ENCODE measurements around the gene RPL13. TPM values are rescaled to one million over a fixed set of nuclear protein-coding genes. Genes with fewer than 3 reads are reported as not detected.

Gene RPL13
- total and polyA plus RNA-seq, 9 of the 15 experiments (the other 6 are each of a cell fraction or from before 2014, with no cell fraction given) = 227 to 6,042 (median 1,633) TPM

DNA sequence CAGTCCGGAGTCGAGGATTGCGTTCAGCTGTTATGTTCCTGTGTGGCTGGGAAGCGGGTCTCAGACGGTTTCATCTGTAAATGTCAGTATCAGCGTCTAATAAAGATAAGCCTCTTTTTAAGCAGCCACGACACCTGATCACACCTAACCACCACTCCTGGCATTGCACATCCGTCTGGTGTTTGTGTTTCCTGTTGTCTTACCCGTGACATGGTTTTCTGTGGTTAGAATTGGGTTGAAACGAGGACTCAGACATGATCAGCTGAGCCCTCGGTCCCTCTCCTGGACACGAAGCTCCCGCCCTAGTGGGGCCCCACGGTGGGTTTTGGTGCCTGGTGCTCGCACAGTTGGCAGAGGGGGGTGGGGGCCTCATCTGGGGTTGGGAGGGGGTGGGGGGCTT is 33.4 kb downstream of the RPL13 start:
- no peak for DNase-seq (ENCODE audit: extremely low read depth in 1 of 4, low spot score in 3 of 4)
- ATAC-seq = no peak
- Histone ChIP-seq H3K9me1 (ENCODE audit: control insufficient read depth, insufficient read depth, low read length) (no peaks in the 10 kb centered on the region), H3K79me2 (ENCODE audit: control insufficient read depth, insufficient read depth, low read length) (no peaks in the 10 kb centered on the region), H2AFZ (ENCODE audit: low read depth, low read length) (no peak overlapping the region), H4K20me1 (replicated peaks; ENCODE audit: control insufficient read depth, insufficient read depth, low read length) (no peaks in the 10 kb centered on the region), H3K27me3 (ENCODE audit: control insufficient read depth in 2 of 2, insufficient read depth in 2 of 2, low read length in 2 of 2) (no peaks in the 10 kb centered on the region), H3K4me2 (ENCODE audit: insufficient read depth, low read length) (no peak overlapping the region), H3K9me3 (replicated peaks; ENCODE audit: control insufficient read depth, insufficient read depth, low read depth, low read length) (0 out of 2 replicates have a peak, but pooled peaks cover 1% of the 10 kb centered on the region), H3K4me3 (no peak overlapping the region), H3K36me3 (ENCODE audit: control insufficient read depth, insufficient read depth, low read length) (peaks cover 48% of the 10 kb centered on the region; the same call in 2 of the 3 replicates), H3K9ac (ENCODE audit: insufficient read depth in 1 of 2, low read depth in 2 of 2, low read length in 2 of 2) (no peak overlapping the region), H3K4me1 (replicated peaks in 1 of 2; ENCODE audit: control insufficient read depth in 2 of 2, insufficient read depth in 2 of 2, low read length in 2 of 2) (peaks cover 0 to 42% of the 10 kb centered on the region in 2 experiments; a peak in 2 of 5 replicates), H3K27ac (ENCODE audit: extremely low read depth, low read depth, low read length) (no peak overlapping the region)
- in situ Hi-C loops (cut with MboI) (loop anchor here (10.0 kb wide), 1 partner anchor 271 kb away; no protein-coding TSS in a partner anchor), intact Hi-C loops (cut with micrococcal nuclease) (no loop called here)
- WGBS (ENCODE audit: insufficient coverage, low coverage, missing lambda C conversion rate) = 91% methylated on average over 15 of the region's 15 CpGs
- ChIA-PET CTCF (ENCODE audit: low intra/inter-chr PET ratio) (no interaction called here), POLR2A (no interaction called here)
- FAIRE-seq = no peak
- TF ChIP-seq SRSF3 (IDR thresholded peaks at IDR 0.05; ENCODE audit: insufficient read depth, low read length) (no peak), RFX1 (IDR thresholded peaks at IDR 0.05) (no peak), MAFF (IDR thresholded peaks at IDR 0.05; ENCODE audit: low read length) (no peak), RBM14 (IDR thresholded peaks at IDR 0.05; ENCODE audit: borderline replicate concordance, insufficient read depth, low read depth, low read length) (no peak)
- BruUV-seq (replicated peaks) = no TSS peak

DNA sequence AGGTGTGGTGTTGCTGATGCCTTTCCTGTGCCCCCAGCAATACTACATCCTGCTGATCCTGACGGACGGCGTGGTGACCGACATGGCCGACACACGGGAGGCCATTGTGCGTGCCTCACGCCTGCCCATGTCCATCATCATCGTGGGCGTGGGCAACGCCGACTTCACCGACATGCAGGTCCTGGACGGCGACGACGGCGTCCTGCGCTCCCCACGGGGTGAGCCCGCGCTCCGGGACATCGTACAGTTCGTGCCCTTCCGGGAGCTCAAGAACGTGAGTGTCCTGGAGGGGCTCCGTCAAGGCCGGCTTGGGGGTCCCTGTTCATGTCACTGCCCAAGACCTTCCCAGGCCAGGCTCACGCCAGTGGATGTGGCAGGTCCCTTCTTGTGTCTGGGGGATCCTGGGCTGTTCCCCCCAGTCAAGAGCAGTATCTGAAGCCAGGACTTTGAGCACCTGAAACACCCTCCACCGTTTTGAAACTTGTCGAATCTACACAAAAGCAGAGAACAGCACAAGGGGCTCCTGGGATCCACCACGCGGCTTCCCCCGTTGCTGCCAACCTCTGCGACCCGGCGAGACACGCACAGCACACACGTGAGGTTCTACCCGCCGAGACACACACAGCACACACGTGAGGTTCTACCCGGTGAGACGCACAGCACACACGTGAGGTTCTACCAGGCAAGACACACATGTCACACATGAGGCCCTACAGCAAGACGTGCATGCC is 35.0 kb downstream of the RPL13 start:
- Histone ChIP-seq H3K9me1 (ENCODE audit: control insufficient read depth, insufficient read depth, low read length) (no peaks in the 10 kb centered on the region), H4K20me1 (replicated peaks; ENCODE audit: control insufficient read depth, insufficient read depth, low read length) (no peaks in the 10 kb centered on the region), H3K4me2 (ENCODE audit: insufficient read depth, low read length) (no peak overlapping the region), H3K4me3 (no peak overlapping the region), H3K36me3 (ENCODE audit: control insufficient read depth, insufficient read depth, low read length) (peaks cover 33% of the 10 kb centered on the region; the same call in 2 of the 3 replicates), H3K79me2 (ENCODE audit: control insufficient read depth, insufficient read depth, low read length) (no peaks in the 10 kb centered on the region), H2AFZ (ENCODE audit: low read depth, low read length) (no peak overlapping the region), H3K27me3 (ENCODE audit: control insufficient read depth in 2 of 2, insufficient read depth in 2 of 2, low read length in 2 of 2) (no peaks in the 10 kb centered on the region), H3K9ac (ENCODE audit: insufficient read depth in 1 of 2, low read depth in 2 of 2, low read length in 2 of 2) (no peak overlapping the region), H3K9me3 (replicated peaks; ENCODE audit: control insufficient read depth, insufficient read depth, low read depth, low read length) (no peaks in the 10 kb centered on the region), H3K27ac (ENCODE audit: extremely low read depth, low read depth, low read length) (no peak overlapping the region; the same call in 2 of the 3 replicates), H3K4me1 (replicated peaks in 1 of 2; ENCODE audit: control insufficient read depth in 2 of 2, insufficient read depth in 2 of 2, low read length in 2 of 2) (peaks cover 0 to 52% of the 10 kb centered on the region in 2 experiments; a peak in 2 of 5 replicates)
- intact Hi-C loops (cut with micrococcal nuclease) (no loop called here), in situ Hi-C loops (cut with MboI) (loop anchor here (10.0 kb wide), 1 partner anchor 269 kb away; no protein-coding TSS in a partner anchor)
- BruUV-seq (replicated peaks) = no TSS peak
- POLR2A ChIA-PET = interaction anchor here (0.5 kb wide), 1 partner anchor 90 kb away, joined by 3 read pairs; no protein-coding TSS in a partner anchor
- 93% methylated on average over 42 of the region's 47 CpGs for WGBS (ENCODE audit: insufficient coverage, low coverage, missing lambda C conversion rate)
- no peak for FAIRE-seq
- DNase-seq (ENCODE audit: extremely low read depth in 1 of 4, low spot score in 3 of 4) = no peak
- TF ChIP-seq, protein P1, sequence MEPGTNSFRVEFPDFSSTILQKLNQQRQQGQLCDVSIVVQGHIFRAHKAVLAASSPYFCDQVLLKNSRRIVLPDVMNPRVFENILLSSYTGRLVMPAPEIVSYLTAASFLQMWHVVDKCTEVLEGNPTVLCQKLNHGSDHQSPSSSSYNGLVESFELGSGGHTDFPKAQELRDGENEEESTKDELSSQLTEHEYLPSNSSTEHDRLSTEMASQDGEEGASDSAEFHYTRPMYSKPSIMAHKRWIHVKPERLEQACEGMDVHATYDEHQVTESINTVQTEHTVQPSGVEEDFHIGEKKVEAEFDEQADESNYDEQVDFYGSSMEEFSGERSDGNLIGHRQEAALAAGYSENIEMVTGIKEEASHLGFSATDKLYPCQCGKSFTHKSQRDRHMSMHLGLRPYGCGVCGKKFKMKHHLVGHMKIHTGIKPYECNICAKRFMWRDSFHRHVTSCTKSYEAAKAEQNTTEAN (CRISPR knock-in tag; IDR thresholded peaks at IDR 0.05) = no peak
- TF ChIP-seq ZNF184 (CRISPR knock-in tag; IDR thresholded peaks at IDR 0.05) (no peak), PHTF2 (CRISPR knock-in tag; IDR thresholded peaks at IDR 0.05) (no peak), ZNF561 (CRISPR knock-in tag; conservative IDR thresholded peaks at IDR 0.05) (no peak), SMC3 (conservative IDR thresholded peaks at IDR 0.05; ENCODE audit: insufficient read depth, low read depth, low read length) (no peak), NR1H2 (CRISPR knock-in tag; IDR thresholded peaks at IDR 0.05) (no peak), POLR2G (IDR thresholded peaks at IDR 0.05; ENCODE audit: low read depth, low read length) (peak; percentile 46)
- TF ChIP-seq, protein P2, sequence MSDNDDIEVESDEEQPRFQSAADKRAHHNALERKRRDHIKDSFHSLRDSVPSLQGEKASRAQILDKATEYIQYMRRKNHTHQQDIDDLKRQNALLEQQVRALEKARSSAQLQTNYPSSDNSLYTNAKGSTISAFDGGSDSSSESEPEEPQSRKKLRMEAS (CRISPR knock-in tag; IDR thresholded peaks at IDR 0.05) = peak; percentile 25; the same call in 1 of the 2 replicates
- ATAC-seq = no peak
- CTCF ChIA-PET (ENCODE audit: low intra/inter-chr PET ratio) = no interaction called here
